Activated CD4-positive, alpha-beta memory T cell treated with anti-CD3 and anti-CD28 coated beads for 36 hours (primary cell): ENCODE measurements around the gene CD163. TPM values are rescaled to one million over a fixed set of nuclear protein-coding genes. Genes with fewer than 3 reads are reported as not detected.
"Not testable (repeated sequence)": the region's sequence is repeated elsewhere in the genome, so short reads cannot be mapped to it uniquely, and the experiment has no call there.

Source experiments
- CTCF ChIA-PET: fragments of 350-600 bp; sonication (Branson Sonifier 250); formaldehyde crosslinking; loops from one replicate; lab custom pipeline; 2021; ENCODE audit warnings: antibody characterized with exemption, inconsistent platforms; lab: Charles Lee
- POLR2A ChIA-PET: fragments of 350-600 bp; sonication (Branson Sonifier 250); formaldehyde crosslinking; loops from one replicate; lab custom pipeline; 2021; ENCODE audit warnings: antibody characterized with exemption; lab: Charles Lee
- DNase-seq: peaks from one replicate; pipeline ENCODE4 v3.0.0-alpha.2; 2020
- H3K27ac Mint-ChIP-seq: one replicate; pipeline ENCODE4 v1.8.0; 2021; ENCODE audit warnings: mixed read lengths
- H3K27me3 Mint-ChIP-seq: one replicate; pipeline ENCODE4 v1.8.0; 2021; ENCODE audit warnings: mixed read lengths
- H3K36me3 Mint-ChIP-seq: one replicate; pipeline ENCODE4 v1.8.0; 2021; ENCODE audit warnings: mixed read lengths
- H3K4me1 Mint-ChIP-seq: one replicate; pipeline ENCODE4 v1.8.0; 2021; ENCODE audit warnings: low read depth, mixed read lengths
- H3K4me3 Mint-ChIP-seq: one replicate; pipeline ENCODE4 v1.8.0; 2021; ENCODE audit warnings: mild to moderate bottlenecking, mixed read lengths
- H3K9me3 Mint-ChIP-seq: one replicate; pipeline ENCODE4 v1.8.0; 2021; ENCODE audit warnings: mixed read lengths
- intact Hi-C: fragments of 100-400 bp; cut with micrococcal nuclease; formaldehyde crosslinking; loops from one replicate; pipeline ENCODE4 v1.15.1; 2023
- total RNA-seq, 2 experiments: library from RNA; stranded (reverse); gene quantifications; one replicate each; pipeline ENCODE4 v1.2.3, GENCODE V29; 2021

Gene CD163
- total RNA-seq, 2 experiments from 2014 or later, result not detected

DNA sequence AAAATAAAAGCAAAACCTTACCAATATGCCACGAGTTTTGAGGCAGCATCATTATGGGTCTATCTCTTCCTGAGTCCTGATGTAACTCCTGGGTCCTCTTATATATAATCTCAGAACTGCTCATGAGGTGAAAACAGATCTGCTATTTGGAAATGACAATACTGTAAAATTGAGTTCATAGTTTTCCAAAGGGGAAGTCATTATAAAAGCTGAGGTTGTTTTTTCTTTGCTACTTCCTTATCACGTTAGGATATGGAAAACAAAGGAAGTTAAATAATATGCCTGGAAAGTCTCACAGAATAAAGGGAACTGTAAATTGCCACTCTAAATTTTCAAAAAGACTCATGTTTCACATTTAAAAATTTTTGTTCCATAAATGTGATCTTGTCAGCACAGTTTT lies 59.5 kb downstream of the CD163 start, which contains the start of gene CD163L1:
CD163L1 (minus strand) TSS at position 78 of the 400 bp plus-strand sequence; CDS start at position 52, 26 bp downstream.
- Mint-ChIP-seq H3K9me3 (no peaks in the 10 kb centered on the region), H3K27ac (no peak within 1 kb of the TSS), H3K4me1 (peaks cover 6% of the 10 kb centered on the region), H3K4me3 (no peak within 1 kb of the TSS), H3K36me3 (no peaks in the 10 kb centered on the region), H3K27me3 (peaks cover 16% of the 10 kb centered on the region)
- intact Hi-C loops, result no loop called here
- no peak for DNase-seq
- ChIA-PET POLR2A (no interaction called here), CTCF (no interaction called here)

DNA sequence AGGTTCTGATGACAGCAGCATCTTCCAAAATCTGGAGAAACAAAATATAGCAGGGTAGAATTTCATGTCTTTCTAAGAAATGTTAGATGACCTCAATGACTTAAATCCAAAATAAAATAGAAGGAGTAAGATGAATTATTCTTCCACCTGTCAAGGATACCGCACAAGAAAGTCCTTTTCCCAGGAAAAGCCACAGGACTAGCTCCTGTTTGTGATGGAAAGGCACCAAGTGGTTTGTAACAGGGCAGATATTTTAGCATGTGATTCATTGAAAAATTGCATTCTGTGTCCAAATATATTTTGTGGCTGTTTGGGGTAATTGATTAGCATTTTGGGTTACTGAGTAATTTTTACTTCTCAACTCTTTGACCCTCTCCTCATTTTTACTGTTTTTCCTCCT lies 62.4 kb downstream of the CD163 start:
- CTCF ChIA-PET, result no interaction called here
- peaks cover 21% of the 10 kb centered on the region for H3K27me3 Mint-ChIP-seq

DNA sequence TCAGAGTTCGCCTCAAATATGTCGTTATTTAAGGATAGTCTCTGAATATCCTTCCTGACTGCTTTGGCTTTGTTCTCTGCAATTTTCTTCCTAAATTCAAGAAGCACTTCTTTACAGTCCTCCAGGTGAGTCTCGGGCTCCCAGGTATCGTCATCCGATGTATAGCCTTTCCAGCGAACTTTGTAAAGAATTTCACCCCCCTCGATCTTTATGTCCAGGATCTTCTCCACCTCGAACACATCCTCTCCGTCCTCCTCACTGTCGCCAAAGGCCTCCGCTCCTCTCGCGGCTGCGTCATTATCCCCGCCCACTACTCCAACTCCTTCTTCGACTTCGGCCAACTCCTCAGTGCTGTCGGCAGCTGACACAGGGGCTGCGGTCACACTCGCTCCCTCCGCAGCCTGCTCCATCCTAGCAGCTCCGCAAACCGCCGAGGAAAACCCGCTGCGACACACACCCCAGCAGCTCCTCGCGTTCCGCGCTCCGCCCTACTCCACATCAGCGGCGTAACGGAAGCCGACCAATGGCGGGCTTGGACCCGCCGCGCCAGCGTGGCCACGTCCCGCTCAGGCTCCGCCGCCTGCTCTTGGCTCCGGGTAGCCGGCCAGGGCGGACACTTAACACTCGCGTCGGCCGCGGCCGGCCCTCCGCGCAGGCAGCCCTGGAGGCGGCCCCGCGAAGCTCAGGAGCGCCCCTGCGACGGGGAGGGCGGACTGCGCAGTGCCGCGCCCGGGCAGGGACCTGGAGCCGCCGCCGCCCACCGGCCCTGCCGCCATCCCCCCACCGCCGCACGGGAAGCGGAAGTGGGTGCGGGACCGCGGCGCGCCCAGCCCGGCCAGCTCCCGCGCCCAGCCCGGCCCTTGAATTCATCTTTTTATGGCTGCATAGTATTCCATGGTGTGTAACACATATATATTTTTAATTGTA lies 63.7 kb downstream of the CD163 start:
- Mint-ChIP-seq H3K36me3 (no peaks in the 10 kb centered on the region), H3K4me1 (peaks cover 6% of the 10 kb centered on the region), H3K27ac (no peak overlapping the region), H3K9me3 (no peaks in the 10 kb centered on the region), H3K4me3 (peak overlapping the region; percentile 72), H3K27me3 (peaks cover 21% of the 10 kb centered on the region)
- CTCF ChIA-PET, result no interaction called here
- POLR2A ChIA-PET, result no interaction called here
- intact Hi-C loops, result no loop called here
- DNase-seq, result peak; percentile 63

More for the DNA sequence above, 62.4 kb downstream of the CD163 start:
- intact Hi-C loops, result no loop called here
- Mint-ChIP-seq H3K4me3 (no peak overlapping the region), H3K9me3 (no peaks in the 10 kb centered on the region), H3K36me3 (no peaks in the 10 kb centered on the region), H3K4me1 (peaks cover 6% of the 10 kb centered on the region), H3K27ac (no peak overlapping the region)
- DNase-seq, result no peak
- POLR2A ChIA-PET, result no interaction called here

DNA sequence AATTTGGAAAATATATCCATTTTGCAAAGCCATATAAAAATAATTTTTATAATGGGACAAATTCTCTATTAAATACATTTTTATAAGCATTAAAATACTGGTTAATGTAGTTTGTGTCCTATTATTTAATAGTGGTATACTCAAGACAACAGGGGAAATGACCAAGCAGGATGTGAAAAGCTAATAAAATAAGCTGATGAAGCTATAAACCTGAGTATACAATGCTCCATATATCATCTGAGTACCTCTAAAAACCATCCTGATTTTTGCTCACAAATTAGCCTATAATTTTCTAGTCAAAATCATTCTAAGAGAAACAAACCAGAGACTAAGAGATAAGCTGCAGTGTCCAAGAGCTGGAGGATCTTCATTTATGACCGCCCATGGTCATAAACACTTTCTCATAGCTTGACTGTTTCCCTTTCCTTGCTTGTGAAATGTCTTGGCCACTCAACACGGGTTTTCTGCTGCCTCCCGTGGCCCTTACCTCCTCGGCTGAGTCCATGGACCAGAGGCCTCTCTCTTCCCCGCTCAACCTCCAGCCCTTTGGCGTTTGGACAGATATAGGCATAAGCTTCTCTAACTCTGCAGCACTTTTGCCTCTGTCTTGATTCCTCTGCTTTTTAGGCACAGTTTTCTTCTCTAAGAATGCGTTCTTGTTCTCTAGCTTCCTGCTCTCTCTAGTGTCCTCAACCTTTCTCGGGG lies 65.1 kb downstream of the CD163 start:
- H3K36me3 Mint-ChIP-seq, H3K4me3 Mint-ChIP-seq, DNase-seq, POLR2A ChIA-PET, intact Hi-C loops, H3K9me3 Mint-ChIP-seq, H3K27ac Mint-ChIP-seq, CTCF ChIA-PET, H3K4me1 Mint-ChIP-seq: not testable (repeated sequence)
- peaks cover 21% of the 10 kb centered on the region for H3K27me3 Mint-ChIP-seq

DNA sequence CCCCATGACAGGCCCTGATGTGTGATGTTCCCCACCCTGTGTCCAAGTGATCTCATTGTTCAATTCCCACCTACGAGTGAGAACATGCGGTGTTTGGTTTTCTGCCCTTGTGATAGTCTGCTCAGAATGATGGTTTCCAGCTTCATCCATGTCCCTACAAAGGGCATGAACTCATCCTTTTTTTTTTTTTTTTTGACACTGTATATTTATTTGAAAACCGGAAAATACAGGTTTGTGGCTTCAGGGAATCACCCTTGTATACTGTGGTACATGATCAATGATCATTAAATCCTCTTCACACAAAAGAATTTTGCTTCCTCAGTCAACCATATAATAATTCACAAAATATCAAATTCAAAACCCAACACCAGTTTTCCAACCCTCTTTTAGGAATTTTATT lies 66.1 kb downstream of the CD163 start:
- POLR2A ChIA-PET, H3K4me3 Mint-ChIP-seq, DNase-seq, H3K36me3 Mint-ChIP-seq, H3K9me3 Mint-ChIP-seq, intact Hi-C loops, CTCF ChIA-PET, H3K4me1 Mint-ChIP-seq: not testable (repeated sequence)
- Mint-ChIP-seq H3K27me3 (peaks cover 21% of the 10 kb centered on the region), H3K27ac (peak overlapping the region; percentile 33)

DNA sequence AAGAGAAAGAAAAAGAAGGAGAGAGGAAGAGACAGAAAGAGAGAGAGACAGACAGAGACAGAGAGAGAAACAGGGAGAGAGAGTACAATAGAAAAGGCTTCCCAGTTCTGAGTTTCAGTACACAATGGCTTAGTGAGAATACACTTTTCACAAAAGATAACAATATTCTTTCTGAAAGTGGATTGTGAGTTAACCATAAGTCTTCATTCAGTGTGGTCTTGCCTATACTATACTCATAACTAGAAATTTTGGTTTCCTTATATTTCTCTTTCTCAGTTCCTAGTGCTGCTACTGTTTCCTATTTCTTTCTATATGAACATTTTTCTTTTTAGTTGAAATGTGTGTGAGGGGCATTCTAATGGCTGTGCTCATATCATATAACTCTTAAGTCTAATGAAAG lies 68.9 kb downstream of the CD163 start:
- no peaks in the 10 kb centered on the region for H3K9me3 Mint-ChIP-seq
- peaks cover 11% of the 10 kb centered on the region for H3K27me3 Mint-ChIP-seq
- no peak overlapping the region for H3K4me3 Mint-ChIP-seq
- intact Hi-C loops, result no loop called here
- ChIA-PET CTCF (no interaction called here), POLR2A (no interaction called here)
- no peak overlapping the region for H3K27ac Mint-ChIP-seq
- no peaks in the 10 kb centered on the region for H3K36me3 Mint-ChIP-seq
- DNase-seq, result no peak
- H3K4me1 Mint-ChIP-seq, result peaks cover 3% of the 10 kb centered on the region

DNA sequence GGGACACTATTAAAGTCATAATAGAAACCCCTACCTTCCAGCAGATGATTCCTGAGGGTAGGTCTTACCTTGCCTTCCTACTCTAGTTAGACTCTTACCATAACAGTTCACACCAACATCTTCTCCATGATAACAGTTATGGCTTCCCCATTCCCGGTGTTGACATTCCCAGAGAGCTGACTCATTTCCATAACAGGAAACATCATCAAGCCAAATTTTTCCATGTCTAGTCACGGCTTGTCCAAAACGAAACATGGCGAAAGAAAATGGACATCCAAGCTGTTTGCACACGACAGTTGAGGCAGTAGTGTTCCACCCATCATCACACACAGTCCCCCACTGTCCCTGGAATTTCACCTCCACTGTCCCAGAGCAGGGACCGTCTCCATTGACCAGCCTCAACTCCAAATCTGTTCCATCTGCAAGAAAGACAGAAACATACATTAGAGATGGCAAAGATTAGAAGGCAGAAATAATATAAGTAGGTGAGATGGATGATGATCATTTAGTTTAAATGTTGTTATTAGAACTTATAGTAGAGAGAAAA lies 70.2 kb downstream of the CD163 start:
- H3K9me3 Mint-ChIP-seq, result no peaks in the 10 kb centered on the region
- H3K27me3 Mint-ChIP-seq, result peaks cover 2% of the 10 kb centered on the region
- DNase-seq, result no peak
- H3K36me3 Mint-ChIP-seq, result no peaks in the 10 kb centered on the region
- no peak overlapping the region for H3K4me3 Mint-ChIP-seq
- CTCF ChIA-PET, result no interaction called here
- no peaks in the 10 kb centered on the region for H3K4me1 Mint-ChIP-seq
- POLR2A ChIA-PET, result no interaction called here
- intact Hi-C loops, result no loop called here
- no peak overlapping the region for H3K27ac Mint-ChIP-seq

DNA sequence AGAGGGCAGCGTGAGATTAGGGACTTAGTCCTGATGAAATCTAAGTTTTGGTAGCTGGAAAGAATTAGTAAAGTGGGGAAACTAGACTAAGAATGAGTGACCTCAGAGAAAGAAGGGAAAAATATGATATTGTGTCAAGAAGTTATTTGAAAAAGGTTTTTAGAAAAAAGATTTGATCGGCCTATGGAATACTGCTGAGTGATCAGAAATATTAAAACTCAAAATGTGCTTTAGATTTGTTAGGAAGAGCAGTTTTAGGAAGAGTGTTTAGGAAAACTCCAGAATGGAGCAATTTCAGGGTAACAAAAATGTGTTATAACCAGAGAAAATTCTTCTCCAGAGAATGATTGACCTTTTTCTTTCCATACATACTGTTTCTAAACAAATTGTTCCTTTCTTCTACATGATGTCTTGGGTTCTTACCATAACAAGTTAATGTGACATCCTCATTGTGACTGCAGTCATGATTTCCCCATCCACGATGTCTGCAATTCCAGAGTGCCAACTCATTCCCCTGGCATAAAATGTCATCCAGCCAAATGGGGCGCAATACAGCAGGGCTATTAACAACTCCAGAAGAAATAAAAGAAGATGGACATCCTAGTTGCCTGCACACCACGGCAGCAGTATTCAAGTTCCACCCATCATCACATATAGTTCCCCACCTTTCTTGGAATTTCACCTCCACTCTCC lies 71.4 kb downstream of the CD163 start:
- CTCF ChIA-PET, result no interaction called here
- no peaks in the 10 kb centered on the region for H3K27me3 Mint-ChIP-seq

More for the DNA sequence above, 71.4 kb downstream of the CD163 start:
- Mint-ChIP-seq H3K9me3 (no peaks in the 10 kb centered on the region), H3K27ac (no peak overlapping the region), H3K4me1 (no peaks in the 10 kb centered on the region), H3K36me3 (no peaks in the 10 kb centered on the region), H3K4me3 (no peak overlapping the region)
- intact Hi-C loops, result no loop called here
- POLR2A ChIA-PET, result interaction anchor here (0.6 kb wide), 1 partner anchor 167 kb away, joined by 4 read pairs; no protein-coding TSS in a partner anchor
- no peak for DNase-seq

Other genes with a start within 250 kb of the CD163 start
- gene ACSM4, start 199.7 kb downstream of the CD163 start, total RNA-seq, result not detected
- not detected for gene CD163L1, start 59.6 kb downstream of the CD163 start, total RNA-seq
- not detected for gene APOBEC1, start 162.1 kb upstream of the CD163 start, total RNA-seq
- gene GDF3, start 192.0 kb upstream of the CD163 start, total RNA-seq, result not detected
- not detected for gene DPPA3, start 207.7 kb upstream of the CD163 start, total RNA-seq
- gene CLEC4C, start 243.6 kb upstream of the CD163 start, total RNA-seq, result not detected